GM12878 (cell line): ENCODE data around the gene GSTP1. TPM values are rescaled to one million over a fixed set of nuclear protein-coding genes. Genes with fewer than 3 reads are reported as not detected.

ENCODE experiments used
- ATAC-seq: fragments of 200-7000 bp; cut with Tn5 transposase; 3 replicates; pipeline ENCODE4 v1.9.1; 2020; ENCODE audit warnings: mild to moderate bottlenecking, moderate library complexity
- BruUV-seq: library from RNA; stranded (reverse); fragments of 400-500 nt; replicated peaks from 2 replicates; lab custom pipeline; 2021; lab: Mats Ljungman, UMichigan
- CTCF ChIA-PET: fragments of 300-600 bp; sonication (Branson Sonifier 250); formaldehyde crosslinking; extraction: SDS; loops from one replicate; lab custom pipeline; 2021; ENCODE audit warnings: inconsistent platforms; lab: Yijun Ruan, JAX
- POLR2A ChIA-PET: fragments of 350-600 bp; formaldehyde crosslinking; extraction: SDS; loops from one replicate; lab custom pipeline; 2021; ENCODE audit warnings: inconsistent platforms; lab: Charles Lee
- RAD21 ChIA-PET: fragments of 300-600 bp; sonication (Branson Sonifier 250); formaldehyde crosslinking; loops from one replicate; lab custom pipeline; 2023; ENCODE audit warnings: antibody characterized with exemption; ENCODE audit not compliant: unreplicated experiment; lab: Charles Lee
- SMC1A ChIA-PET: fragments of 300-600 bp; sonication (Branson Sonifier 250); formaldehyde crosslinking; loops from one replicate; lab custom pipeline; 2023; ENCODE audit not compliant: unreplicated experiment, uncharacterized antibody; lab: Charles Lee
- DNase-seq: peaks from one replicate; pipeline ENCODE4 v3.0.0-alpha.2; 2011; ENCODE audit warnings: low read depth, low spot score
- FAIRE-seq: peaks from 3 replicates; lab custom pipeline; 2011; peaks lifted over from hg19 to GRCh38; lab: Jason Lieb, UNC
- H2AFZ ChIP-seq: 2 replicates; pipeline ENCODE4 v1.6.0; 2011; ENCODE audit warnings: low read depth, low read length, control low read depth; ENCODE audit not compliant: control insufficient read depth
- H3K27ac ChIP-seq: 2 replicates; pipeline ENCODE4 v1.5.1; 2011; ENCODE audit warnings: control low read depth; ENCODE audit not compliant: control insufficient read depth, insufficient read depth
- H3K27me3 ChIP-seq, 2 experiments: replicated peaks in 1 of 2; 2 replicates each; pipeline versions ENCODE4 v1.6.0 to v1.6.1; 2011; ENCODE audit warnings: low read length in 1 of 2; ENCODE audit not compliant: control insufficient read depth in 2 of 2, insufficient read depth in 2 of 2
- H3K36me3 ChIP-seq, 2 experiments: 2 replicates each; pipeline ENCODE4 v1.5.1; 2011; ENCODE audit warnings: low read length in 1 of 2; ENCODE audit not compliant: control insufficient read depth in 2 of 2, insufficient read depth in 2 of 2
- H3K4me1 ChIP-seq: 2 replicates; pipeline ENCODE4 v1.6.1; 2011; ENCODE audit warnings: mild to moderate bottlenecking, low read length, moderate library complexity, mixed read lengths; ENCODE audit not compliant: control insufficient read depth, insufficient read depth
- H3K4me2 ChIP-seq: 2 replicates; pipeline ENCODE4 v1.6.0; 2011; ENCODE audit warnings: control low read depth; ENCODE audit not compliant: control insufficient read depth, insufficient read depth
- H3K4me3 ChIP-seq: fragments of 200-600 bp; sonication (generic); 2 replicates; pipeline ENCODE4 v1.5.1; 2016
- H3K79me2 ChIP-seq: 2 replicates; pipeline ENCODE4 v1.6.0; 2011; ENCODE audit warnings: low read length; ENCODE audit not compliant: control insufficient read depth, insufficient read depth
- H3K9ac ChIP-seq: 2 replicates; pipeline ENCODE4 v1.8.0; 2011; ENCODE audit warnings: low read length, control low read depth, mixed read lengths; ENCODE audit not compliant: control insufficient read depth, insufficient read depth
- H3K9me3 ChIP-seq: replicated peaks from 3 replicates; pipeline ENCODE4 v1.5.1; 2011; ENCODE audit warnings: mild to moderate bottlenecking, low read length; ENCODE audit not compliant: control insufficient read depth, insufficient read depth
- H4K20me1 ChIP-seq: 2 replicates; pipeline ENCODE4 v1.6.0; 2011; ENCODE audit not compliant: control insufficient read depth, insufficient read depth
- DPF2 ChIP-seq: fragments of 450-650 bp; IDR thresholded peaks from 2 replicates; pipeline ENCODE4 v1.6.1; 2017; ENCODE audit warnings: mild to moderate bottlenecking
- ESRRA ChIP-seq: IDR thresholded peaks from 2 replicates; pipeline ENCODE4 v1.6.1; 2012; ENCODE audit warnings: mild to moderate bottlenecking, low read length, improper control_type of control experiment
- FOXK2 ChIP-seq: fragments of 450-650 bp; IDR thresholded peaks from 2 replicates; pipeline ENCODE4 v1.6.1; 2017; ENCODE audit warnings: mild to moderate bottlenecking, moderate library complexity
- GABPA ChIP-seq: IDR thresholded peaks from 2 replicates; pipeline ENCODE4 v1.6.1; 2014; ENCODE audit warnings: antibody characterized with exemption, low read depth, mild to moderate bottlenecking, inconsistent platforms
- IRF4 ChIP-seq: IDR thresholded peaks from 2 replicates; pipeline ENCODE4 v1.6.1; 2011; ENCODE audit warnings: low read depth, low read length
- MXI1 ChIP-seq: fragments of 150-350 bp; IDR thresholded peaks from 2 replicates; pipeline ENCODE4 v1.6.1; 2011; ENCODE audit warnings: low read depth, mild to moderate bottlenecking, inconsistent platforms, low read length, improper control_type of control experiment
- NR2C2 ChIP-seq: IDR thresholded peaks from 2 replicates; pipeline ENCODE4 v1.6.1; 2011; ENCODE audit warnings: borderline replicate concordance, low read depth; ENCODE audit not compliant: control insufficient read depth, insufficient read length
- RBBP5 ChIP-seq: fragments of 200-600 bp; sonication (generic); conservative IDR thresholded peaks from 2 replicates; pipeline ENCODE4 v1.6.1; 2016
- SIX5 ChIP-seq: IDR thresholded peaks from 2 replicates; pipeline ENCODE4 v1.6.1; 2011; ENCODE audit warnings: mild to moderate bottlenecking, low read depth, low read length, moderate library complexity; ENCODE audit not compliant: severe bottlenecking
- SUZ12 ChIP-seq: fragments of 200-600 bp; sonication (generic); IDR thresholded peaks from one replicate; pipeline ENCODE4 v1.6.1; 2018; ENCODE audit warnings: antibody characterized with exemption, mild to moderate bottlenecking; ENCODE audit not compliant: unreplicated experiment
- TCF3 ChIP-seq: IDR thresholded peaks from 2 replicates; pipeline ENCODE4 v1.6.1; 2012; ENCODE audit warnings: low read depth, mild to moderate bottlenecking, low read length, borderline replicate concordance; ENCODE audit not compliant: insufficient read depth
- USF1 ChIP-seq: IDR thresholded peaks from 2 replicates; pipeline ENCODE4 v1.6.1; 2011; ENCODE audit warnings: borderline replicate concordance, low read depth, mild to moderate bottlenecking, moderate library complexity, mixed read lengths, low read length; ENCODE audit not compliant: insufficient read depth; ENCODE audit errors: extremely low read length
- WGBS: methylation state at CpG from one replicate; pipeline ENCODE4 v1.1.6; 2016; ENCODE audit warnings: low lambda C conversion rate; ENCODE audit not compliant: insufficient replicate concordance, insufficient coverage; ENCODE audit errors: missing lambda C conversion rate; 5-methylcytosine and 5-hydroxymethylcytosine counted together
- in situ Hi-C: fragments of 300-500 bp; cut with MboI; formaldehyde crosslinking; loops from 9 replicates; pipeline ENCODE4 v1.14.3; 2018; ENCODE audit warnings: mixed read lengths
- intact Hi-C: fragments of 100-400 bp; cut with micrococcal nuclease; formaldehyde crosslinking; loops from one replicate; pipeline ENCODE4 v1.14.2; 2022; ENCODE audit not compliant: unreplicated experiment
- polyA plus RNA-seq, 11 experiments: library from polyadenylated mRNA; depleted of rRNA in 4 of 11; unstranded in 6 of 11; stranded (reverse) in 5 of 11; fragments of >200 nt; fragmentation: Nextera tagmentation in 4 of 11; fragmentation: Illumina TruSeq in 1 of 11; extraction: Ambion mirVana in 4 of 11; extraction: Trizol in 1 of 11; gene quantifications; 1 replicate in 1 of 11; 2 replicates in 10 of 11; pipeline versions ENCODE4 v1.2.1 to v1.2.3, GENCODE V29; 2011 to 2016; ENCODE audit warnings: inconsistent platforms in 2 of 11, missing spikeins in 2 of 11, low read depth in 1 of 11
- total RNA-seq, 4 experiments: library from RNA; depleted of rRNA in 3 of 4; stranded (reverse); fragments of >200 nt in 3 of 4; fragmentation: Illumina TruSeq in 1 of 4; extraction: Trizol in 1 of 4; gene quantifications; 2 replicates each; pipeline versions ENCODE4 v1.2.1 to v1.2.3, GENCODE V29; 2013 to 2021
- TF ChIP-seq, protein P1 (sequence below): fragments of 450-650 bp; IDR thresholded peaks from 2 replicates; pipeline ENCODE4 v1.6.1; 2017; ENCODE audit warnings: antibody characterized with exemption, mild to moderate bottlenecking, moderate library complexity
- TF ChIP-seq, protein P2 (sequence below): fragments of 450-650 bp; IDR thresholded peaks from 2 replicates; pipeline ENCODE4 v1.6.1; 2017; ENCODE audit warnings: low read depth, mild to moderate bottlenecking, moderate library complexity

The GSTP1 gene
- total and polyA plus RNA-seq, 10 of the 15 experiments (the other 5 are each of a cell fraction or from before 2014, with no cell fraction given) = 469 to 1,788 (median 955) TPM

DNA sequence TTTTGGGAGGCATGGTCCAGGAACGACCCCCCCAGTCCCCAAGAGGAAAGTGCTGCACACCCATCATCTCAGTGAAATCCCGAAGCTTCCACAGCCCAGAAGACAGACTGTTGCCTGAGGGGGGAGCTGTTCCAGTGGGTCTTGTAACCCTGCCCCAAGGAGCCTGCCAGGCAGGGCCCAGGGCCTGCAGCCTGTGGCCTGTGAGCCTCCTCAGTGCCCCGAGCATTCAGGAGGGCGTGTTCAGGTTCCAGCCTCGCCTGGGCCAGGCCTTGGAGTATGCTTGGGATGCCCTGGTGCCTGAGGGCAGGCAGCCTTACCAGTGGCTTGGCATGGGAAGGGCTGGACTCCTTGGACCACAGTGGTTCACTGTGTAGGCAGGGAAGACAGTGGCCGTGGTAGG lies 42.4 kb upstream of the GSTP1 start (continued):
- TF ChIP-seq IRF4 = no peak
- TF ChIP-seq, protein P1, sequence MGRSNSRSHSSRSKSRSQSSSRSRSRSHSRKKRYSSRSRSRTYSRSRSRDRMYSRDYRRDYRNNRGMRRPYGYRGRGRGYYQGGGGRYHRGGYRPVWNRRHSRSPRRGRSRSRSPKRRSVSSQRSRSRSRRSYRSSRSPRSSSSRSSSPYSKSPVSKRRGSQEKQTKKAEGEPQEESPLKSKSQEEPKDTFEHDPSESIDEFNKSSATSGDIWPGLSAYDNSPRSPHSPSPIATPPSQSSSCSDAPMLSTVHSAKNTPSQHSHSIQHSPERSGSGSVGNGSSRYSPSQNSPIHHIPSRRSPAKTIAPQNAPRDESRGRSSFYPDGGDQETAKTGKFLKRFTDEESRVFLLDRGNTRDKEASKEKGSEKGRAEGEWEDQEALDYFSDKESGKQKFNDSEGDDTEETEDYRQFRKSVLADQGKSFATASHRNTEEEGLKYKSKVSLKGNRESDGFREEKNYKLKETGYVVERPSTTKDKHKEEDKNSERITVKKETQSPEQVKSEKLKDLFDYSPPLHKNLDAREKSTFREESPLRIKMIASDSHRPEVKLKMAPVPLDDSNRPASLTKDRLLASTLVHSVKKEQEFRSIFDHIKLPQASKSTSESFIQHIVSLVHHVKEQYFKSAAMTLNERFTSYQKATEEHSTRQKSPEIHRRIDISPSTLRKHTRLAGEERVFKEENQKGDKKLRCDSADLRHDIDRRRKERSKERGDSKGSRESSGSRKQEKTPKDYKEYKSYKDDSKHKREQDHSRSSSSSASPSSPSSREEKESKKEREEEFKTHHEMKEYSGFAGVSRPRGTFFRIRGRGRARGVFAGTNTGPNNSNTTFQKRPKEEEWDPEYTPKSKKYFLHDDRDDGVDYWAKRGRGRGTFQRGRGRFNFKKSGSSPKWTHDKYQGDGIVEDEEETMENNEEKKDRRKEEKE = no peak
- TF ChIP-seq ESRRA = no peak
- TF ChIP-seq FOXK2 = no peak
- TF ChIP-seq TCF3 = no peak

GRCh38 chr11:67542169-67542568 lies 41.4 kb upstream of the GSTP1 start:
- H3K79me2 ChIP-seq = no peaks in the 10 kb centered on the region
- TF ChIP-seq, protein P2, sequence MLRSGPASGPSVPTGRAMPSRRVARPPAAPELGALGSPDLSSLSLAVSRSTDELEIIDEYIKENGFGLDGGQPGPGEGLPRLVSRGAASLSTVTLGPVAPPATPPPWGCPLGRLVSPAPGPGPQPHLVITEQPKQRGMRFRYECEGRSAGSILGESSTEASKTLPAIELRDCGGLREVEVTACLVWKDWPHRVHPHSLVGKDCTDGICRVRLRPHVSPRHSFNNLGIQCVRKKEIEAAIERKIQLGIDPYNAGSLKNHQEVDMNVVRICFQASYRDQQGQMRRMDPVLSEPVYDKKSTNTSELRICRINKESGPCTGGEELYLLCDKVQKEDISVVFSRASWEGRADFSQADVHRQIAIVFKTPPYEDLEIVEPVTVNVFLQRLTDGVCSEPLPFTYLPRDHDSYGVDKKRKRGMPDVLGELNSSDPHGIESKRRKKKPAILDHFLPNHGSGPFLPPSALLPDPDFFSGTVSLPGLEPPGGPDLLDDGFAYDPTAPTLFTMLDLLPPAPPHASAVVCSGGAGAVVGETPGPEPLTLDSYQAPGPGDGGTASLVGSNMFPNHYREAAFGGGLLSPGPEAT = no peak
- TF ChIP-seq NR2C2 = no peak
- TF ChIP-seq MXI1 = no peak
- no peak for TF ChIP-seq GABPA
- no peak for TF ChIP-seq RBBP5
- TF ChIP-seq USF1 = no peak
- TF ChIP-seq SIX5 = no peak
- no peak for TF ChIP-seq SUZ12
- no peak for TF ChIP-seq DPF2
- TF ChIP-seq, all 136 proteins: peak for 0
- CTCF ChIA-PET = interaction anchor here (0.9 to 1.2 kb wide), 2 partner anchors 32 to 172 kb away, joined by 3 read pairs; no protein-coding TSS in a partner anchor
- POLR2A ChIA-PET = interaction anchor here (0.6 kb wide), 1 partner anchor 15 kb away, joined by 5 read pairs; no protein-coding TSS in a partner anchor
- FAIRE-seq (no peak), DNase-seq (no peak), ATAC-seq (no peak)
- RAD21 ChIA-PET = interaction anchor here (0.6 kb wide), 1 partner anchor 35 kb away, joined by 3 read pairs; no protein-coding TSS in a partner anchor
- in situ Hi-C loops (no loop called here), intact Hi-C loops (no loop called here)
- BruUV-seq = no TSS peak
- H3K27ac ChIP-seq = no peak overlapping the region
- no peak overlapping the region for H2AFZ ChIP-seq
- no peaks in the 10 kb centered on the region for H3K4me1 ChIP-seq
- H4K20me1 ChIP-seq = no peaks in the 10 kb centered on the region
- SMC1A ChIA-PET = no interaction called here
- H3K9ac ChIP-seq = no peak overlapping the region
- H3K4me3 ChIP-seq = no peak overlapping the region
- H3K27me3 ChIP-seq = no peaks in the 10 kb centered on the region; a peak in 1 of 4 replicates
- H3K36me3 ChIP-seq = no peaks in the 10 kb centered on the region
- 50% methylated on average over 3 of the region's 3 CpGs for WGBS
- H3K9me3 ChIP-seq = no peaks in the 10 kb centered on the region; the same call in 2 of the 3 replicates
- no peak overlapping the region for H3K4me2 ChIP-seq
